ENCODE results near the gene RBM10.

The RBM10 gene

GRCh38 chrX:47190445-47191269 is 45.6 kb downstream of the RBM10 start:
- peak overlapping the region; percentile 76 for H2AFZ ChIP-seq (ENCODE audit: low read depth, low read length, severe bottlenecking)
- H3K27me3 ChIP-seq (ENCODE audit: low read length): no peaks in the 10 kb centered on the region
- no peak for TF ChIP-seq CTCF (IDR thresholded peaks at IDR 0.05; ENCODE audit: insufficient read depth, low read length, poor library complexity, severe bottlenecking)
- TF ChIP-seq EZH2phosphoT487 (conservative IDR thresholded peaks at IDR 0.05; ENCODE audit: low read length): no peak
- peaks cover 24% of the 10 kb centered on the region for H3K79me2 ChIP-seq (ENCODE audit: insufficient read depth, low read length)
- H3K4me2 ChIP-seq (ENCODE audit: low read depth, low read length, poor library complexity, severe bottlenecking): peak overlapping the region; percentile 86
- H3K9me2 ChIP-seq (replicated peaks; ENCODE audit: insufficient read depth, low read length): no peaks in the 10 kb centered on the region
- no peaks in the 10 kb centered on the region for H3K36me3 ChIP-seq (ENCODE audit: low read length)
- H3K9me3 ChIP-seq (ENCODE audit: insufficient read depth, low read length): no peaks in the 10 kb centered on the region
- H3K27ac ChIP-seq (ENCODE audit: low read depth, low read length): peak overlapping the region; percentile 93
- H3K9ac ChIP-seq (ENCODE audit: low read length): peak overlapping the region; percentile 98
- H3F3A ChIP-seq (ENCODE audit: insufficient read depth): peaks cover 35% of the 10 kb centered on the region
- H4K20me1 ChIP-seq (ENCODE audit: low read depth, low read length): no peaks in the 10 kb centered on the region
- H3K4me3 ChIP-seq (ENCODE audit: insufficient read depth, low read length, poor library complexity, severe bottlenecking): peak overlapping the region; percentile 99

GRCh38 chrX:47191331-47191730 is 46.3 kb downstream of the RBM10 start:
- Histone ChIP-seq H3K27ac (ENCODE audit: low read depth, low read length) (peak overlapping the region; percentile 93), H3K36me3 (ENCODE audit: low read length) (no peaks in the 10 kb centered on the region), H3K27me3 (ENCODE audit: low read length) (no peaks in the 10 kb centered on the region), H3K79me2 (ENCODE audit: insufficient read depth, low read length) (peaks cover 31% of the 10 kb centered on the region), H3K9me3 (ENCODE audit: insufficient read depth, low read length) (no peaks in the 10 kb centered on the region), H3K9me2 (replicated peaks; ENCODE audit: insufficient read depth, low read length) (no peaks in the 10 kb centered on the region), H3K9ac (ENCODE audit: low read length) (peak overlapping the region; percentile 98), H3K4me2 (ENCODE audit: low read depth, low read length, poor library complexity, severe bottlenecking) (peak overlapping the region; percentile 86), H4K20me1 (ENCODE audit: low read depth, low read length) (no peaks in the 10 kb centered on the region), H3K4me3 (ENCODE audit: insufficient read depth, low read length, poor library complexity, severe bottlenecking) (peak overlapping the region; percentile 99), H2AFZ (ENCODE audit: low read depth, low read length, severe bottlenecking) (peak overlapping the region; percentile 39), H3F3A (ENCODE audit: insufficient read depth) (peaks cover 35% of the 10 kb centered on the region)
- TF ChIP-seq CTCF (IDR thresholded peaks at IDR 0.05; ENCODE audit: insufficient read depth, low read length, poor library complexity, severe bottlenecking) (no peak), EZH2phosphoT487 (conservative IDR thresholded peaks at IDR 0.05; ENCODE audit: low read length) (no peak)

- H3K9me2 ChIP-seq (replicated peaks; ENCODE audit: insufficient read depth, low read length): no peaks in the 10 kb centered on the region
- peaks cover 37% of the 10 kb centered on the region for H3K79me2 ChIP-seq (ENCODE audit: insufficient read depth, low read length)
- H3K27me3 ChIP-seq (ENCODE audit: low read length): no peaks in the 10 kb centered on the region
- no peaks in the 10 kb centered on the region for H4K20me1 ChIP-seq (ENCODE audit: low read depth, low read length)
- TF ChIP-seq EZH2phosphoT487 (conservative IDR thresholded peaks at IDR 0.05; ENCODE audit: low read length): no peak
- TF ChIP-seq CTCF (IDR thresholded peaks at IDR 0.05; ENCODE audit: insufficient read depth, low read length, poor library complexity, severe bottlenecking): no peak
- H3K27ac ChIP-seq (ENCODE audit: low read depth, low read length): peak overlapping the region; percentile 93
- peaks cover 35% of the 10 kb centered on the region for H3F3A ChIP-seq (ENCODE audit: insufficient read depth)
- H3K9ac ChIP-seq (ENCODE audit: low read length): peak overlapping the region; percentile 98
- H3K36me3 ChIP-seq (ENCODE audit: low read length): no peaks in the 10 kb centered on the region
- H3K9me3 ChIP-seq (ENCODE audit: insufficient read depth, low read length): no peaks in the 10 kb centered on the region
- peak overlapping the region; percentile 86 for H3K4me2 ChIP-seq (ENCODE audit: low read depth, low read length, poor library complexity, severe bottlenecking)
- peak overlapping the region; percentile 99 for H3K4me3 ChIP-seq (ENCODE audit: insufficient read depth, low read length, poor library complexity, severe bottlenecking)
- H2AFZ ChIP-seq (ENCODE audit: low read depth, low read length, severe bottlenecking): no peak overlapping the region
Observed at GRCh38 chrX:47191806-47192401, 46.9 kb downstream of the RBM10 start.

Measured in SU-DHL-6 (cell line).